Breast epithelium (tissue), 3 donors: Measurements from ENCODE around the gene SENP8.

Experiments
- CTCF ChIP-seq, 3 donors: fragments of 450-650 bp; IDR thresholded peaks; one replicate each; pipeline ENCODE4 v1.5.1; 2016 to 2017; ENCODE audit warnings: antibody characterized with exemption in 3 of 3, mild to moderate bottlenecking in 3 of 3, moderate library complexity in 3 of 3
- POLR2A ChIP-seq: fragments of 450-650 bp; IDR thresholded peaks from one replicate; pipeline ENCODE4 v1.6.1; 2016; ENCODE audit warnings: antibody characterized with exemption, mild to moderate bottlenecking, moderate library complexity

GRCh38 chr15:72160696-72161245, 42.6 kb downstream of the SENP8 start:
- no peak for TF ChIP-seq CTCF (IDR thresholded peaks at IDR 0.05)
- no peak for TF ChIP-seq POLR2A
